ENCODE results near the gene ADAM8.

Gene ADAM8

DNA sequence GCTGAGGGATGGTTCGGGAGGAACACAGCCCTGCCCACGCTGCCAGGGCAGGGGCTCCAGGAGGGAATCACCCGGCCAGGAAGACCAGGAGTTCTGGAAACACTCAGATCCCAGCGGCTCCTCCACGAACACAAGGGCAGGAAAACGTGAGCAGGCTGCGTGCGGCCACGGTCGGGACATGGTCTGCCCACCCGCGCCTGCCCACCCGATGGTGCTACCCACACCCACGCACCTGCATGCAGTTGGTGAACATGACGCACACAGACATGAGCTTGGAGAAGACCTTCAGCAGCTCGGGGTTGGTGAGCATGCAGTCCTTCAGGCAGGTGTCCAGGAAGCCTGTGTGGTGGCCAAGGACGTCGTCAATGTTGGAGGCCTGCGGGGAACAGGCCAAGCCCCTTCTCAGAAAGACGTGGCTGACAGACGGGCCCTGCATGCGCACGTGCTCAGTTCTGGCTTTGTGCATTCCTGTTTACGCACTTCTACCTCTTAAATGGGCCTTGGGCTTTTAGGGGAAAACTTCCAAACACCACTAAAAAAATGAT lies 6.2 kb upstream of the ADAM8 start:
- DNase-seq (ENCODE audit: low read depth in 2 of 2, low spot score in 1 of 2): no peak

DNA sequence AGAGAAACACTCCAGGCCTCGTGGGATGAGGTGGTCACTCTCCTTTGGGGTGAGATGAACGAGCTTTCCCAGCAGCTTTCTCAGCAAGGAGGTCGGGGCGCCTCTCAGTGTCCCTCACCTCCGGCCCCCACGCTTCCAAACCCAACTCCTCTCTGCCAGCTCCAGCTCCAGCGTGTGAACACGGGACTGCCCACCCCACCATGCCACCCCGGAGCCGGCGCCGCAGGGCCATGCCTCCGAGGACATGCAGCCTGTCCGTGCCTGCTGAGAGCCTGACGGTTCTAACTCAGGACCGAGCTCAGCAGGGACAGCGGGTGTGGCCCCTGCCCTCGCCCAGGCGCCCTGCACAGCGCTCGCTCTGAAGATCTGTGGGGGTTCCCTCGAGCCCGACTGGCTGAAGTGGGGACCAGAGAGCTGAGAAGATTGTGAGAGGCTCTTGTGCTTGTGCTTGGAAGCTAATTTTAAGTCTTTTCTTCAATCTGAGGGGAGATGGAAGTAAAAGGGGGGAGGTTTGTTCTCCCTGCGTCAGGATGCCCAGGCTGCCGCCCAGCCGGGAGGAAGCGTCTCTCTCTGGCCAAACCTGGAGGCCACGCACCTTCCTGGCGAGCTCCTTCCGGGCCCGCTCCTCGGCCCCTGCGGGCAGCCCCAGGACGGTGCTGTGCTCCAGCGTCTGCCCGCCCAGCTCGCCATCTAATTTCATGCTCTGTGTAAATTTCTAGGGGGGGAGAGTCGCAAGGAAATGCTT lies 5.1 kb upstream of the ADAM8 start:
- DNase-seq (ENCODE audit: low read depth in 2 of 2, low spot score in 1 of 2): no peak

DNA sequence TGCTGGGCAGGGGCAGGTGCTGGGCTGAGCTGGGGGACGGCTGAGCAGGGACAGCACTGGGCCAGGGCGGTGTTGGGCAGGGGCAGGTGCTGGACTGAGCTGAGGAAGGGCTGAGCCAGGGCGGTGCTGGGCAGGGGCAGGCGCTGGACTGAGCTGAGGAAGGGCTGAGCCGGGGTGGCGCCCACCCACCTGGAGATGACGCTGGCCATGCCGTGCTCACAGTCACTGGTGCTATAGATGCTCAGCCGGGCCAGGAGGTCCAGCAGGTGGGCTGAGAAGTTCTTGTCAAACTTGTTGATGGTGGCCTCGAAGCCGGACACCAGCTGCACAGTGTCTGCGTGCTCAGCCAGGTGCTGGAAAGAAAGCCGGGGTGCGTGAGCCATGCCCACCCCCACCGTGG lies 4.4 kb upstream of the ADAM8 start:
- DNase-seq (ENCODE audit: low read depth in 2 of 2, low spot score in 1 of 2): no peak

DNA sequence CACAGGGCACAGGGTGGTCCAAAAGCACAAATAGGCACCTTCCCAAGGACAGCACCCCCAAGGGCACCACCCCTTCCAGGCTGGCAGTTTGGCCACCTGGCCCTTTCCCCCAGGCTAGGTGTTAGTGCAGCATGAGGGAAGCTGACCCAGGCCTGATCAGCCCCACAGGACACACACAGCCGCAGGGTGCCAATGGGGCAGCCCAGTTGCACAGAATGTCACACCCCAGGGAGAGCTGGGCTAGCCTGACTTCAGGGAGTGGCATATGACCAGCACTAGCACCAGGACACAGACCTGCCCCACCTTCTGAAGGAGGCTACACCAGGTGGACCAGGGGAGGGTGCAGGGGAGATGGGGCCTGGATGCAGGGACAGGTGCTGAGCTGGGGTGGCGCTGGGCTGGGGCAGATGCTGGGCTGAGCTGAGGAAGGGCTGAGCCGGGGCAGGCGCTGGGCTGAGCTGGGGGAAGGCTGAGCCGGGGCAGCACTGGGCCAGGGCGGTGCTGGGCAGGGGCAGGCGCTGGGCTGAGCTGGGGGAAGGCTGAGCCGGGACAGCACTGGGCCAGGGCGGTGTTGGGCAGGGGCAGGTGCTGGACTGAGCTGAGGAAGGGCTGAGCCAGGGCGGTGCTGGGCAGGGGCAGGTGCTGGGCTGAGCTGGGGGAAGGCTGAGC lies 3.9 kb upstream of the ADAM8 start:
- DNase-seq (ENCODE audit: low read depth in 2 of 2, low spot score in 1 of 2): no peak

DNA sequence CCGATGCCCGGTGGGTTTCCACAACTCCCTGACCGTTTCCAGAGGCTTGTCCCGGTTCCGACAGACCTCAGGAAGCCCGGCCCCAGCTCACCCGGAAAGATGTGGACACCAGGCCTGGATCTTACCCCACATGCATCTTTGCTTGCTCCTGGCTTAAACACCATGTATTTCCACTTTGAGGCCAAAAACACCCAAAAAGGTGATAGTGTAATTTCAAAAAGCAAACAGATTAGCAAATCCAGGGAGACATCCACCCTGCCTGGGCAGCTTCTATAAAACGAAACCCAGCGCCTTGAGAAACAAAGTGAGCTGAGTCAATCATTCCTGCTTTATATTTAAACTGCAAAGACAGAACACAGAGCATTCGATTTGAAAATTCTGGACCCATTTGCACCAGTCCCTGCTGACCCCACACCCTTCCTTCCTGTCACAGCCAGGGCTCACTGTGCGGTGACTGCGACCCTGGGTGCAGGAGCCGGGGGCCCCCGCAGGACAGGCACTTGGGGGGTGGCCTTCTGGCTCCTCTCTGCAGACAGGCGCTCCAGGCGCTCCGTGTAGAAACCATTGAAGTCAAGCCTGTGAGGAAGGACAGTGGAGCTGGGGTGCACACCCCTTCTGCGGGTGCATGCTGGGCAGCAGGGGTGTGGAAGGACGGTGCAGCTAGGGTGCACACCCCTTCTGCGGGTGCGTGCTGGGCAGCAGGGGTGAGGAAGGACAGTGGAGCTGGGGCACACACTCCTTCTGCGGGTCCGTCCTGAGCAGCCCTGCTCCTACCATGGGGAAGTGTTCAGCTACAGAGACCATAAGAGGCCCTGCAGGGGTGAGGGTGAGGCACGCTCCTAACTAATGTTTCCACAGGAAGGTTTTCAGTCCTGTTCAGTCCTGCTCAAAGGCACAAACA lies 2.9 kb upstream of the ADAM8 start:
- DNase-seq (ENCODE audit: low read depth in 2 of 2, low spot score in 1 of 2): no peak

DNA sequence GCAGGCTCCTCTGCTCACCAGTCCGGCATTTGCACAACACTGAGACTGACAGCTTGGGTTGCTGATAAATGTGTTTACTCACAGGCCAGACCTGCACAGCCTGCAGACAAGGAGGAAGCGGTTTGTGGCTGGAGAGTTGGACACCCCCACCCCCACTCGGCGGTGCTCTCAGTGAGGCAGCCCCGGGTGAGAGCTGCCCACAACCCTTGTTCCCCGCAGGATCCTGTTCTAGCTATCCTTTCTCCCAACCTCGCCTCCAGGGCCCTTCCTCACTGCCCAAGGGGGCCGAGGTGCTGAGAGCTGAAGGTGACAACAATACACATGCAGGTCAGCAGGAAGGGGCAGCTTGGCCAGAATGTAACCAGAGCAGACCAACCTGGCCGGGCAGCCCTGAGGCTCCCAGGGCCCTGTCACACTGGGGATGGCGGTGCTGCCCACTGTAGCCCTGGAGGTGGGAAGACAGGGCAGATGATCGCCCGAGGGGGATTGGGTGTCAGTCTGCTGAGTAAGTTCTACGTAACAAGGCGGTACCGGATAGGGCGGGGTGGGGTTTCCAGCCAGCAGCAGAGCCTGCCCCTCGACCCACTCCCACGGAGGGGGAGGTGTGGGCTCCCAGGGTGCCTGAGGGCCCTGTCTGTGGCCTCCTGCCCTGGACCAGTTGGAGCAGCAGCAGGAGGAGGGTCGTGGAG lies 2.1 kb upstream of the ADAM8 start:
- peak in 1 of 2 donors; percentile 62 for DNase-seq (ENCODE audit: low read depth in 2 of 2, low spot score in 1 of 2)

DNA sequence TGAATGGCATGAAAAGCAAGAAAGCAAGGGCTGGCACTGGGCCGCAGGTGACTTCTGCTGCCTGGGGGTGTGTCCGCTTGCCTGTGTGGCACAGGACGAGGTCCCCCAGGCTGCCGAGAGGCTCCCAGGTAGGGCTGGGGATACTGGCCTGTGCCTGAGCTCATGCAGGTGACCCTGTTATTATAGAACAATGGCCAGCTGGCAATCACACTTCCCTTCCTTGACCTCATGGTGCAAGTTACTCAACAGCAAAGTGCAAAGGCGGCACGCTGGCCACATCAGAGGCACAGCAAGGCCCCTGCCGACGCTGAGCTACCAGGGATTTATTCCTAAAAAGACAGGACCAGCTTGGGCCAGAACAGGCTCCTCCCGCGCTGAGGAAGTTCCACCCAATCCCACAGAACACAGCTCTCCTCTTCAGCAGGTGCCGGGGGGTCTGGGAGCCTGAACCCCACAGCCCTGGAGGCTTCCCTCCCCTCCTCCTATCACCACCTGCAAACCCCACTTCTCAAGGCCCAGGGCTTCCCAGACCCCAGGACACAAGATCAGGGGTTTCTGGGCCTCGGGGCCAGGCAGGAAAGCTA lies 1.4 kb upstream of the ADAM8 start:
- no peak for DNase-seq (ENCODE audit: low read depth in 2 of 2, low spot score in 1 of 2)

DNA sequence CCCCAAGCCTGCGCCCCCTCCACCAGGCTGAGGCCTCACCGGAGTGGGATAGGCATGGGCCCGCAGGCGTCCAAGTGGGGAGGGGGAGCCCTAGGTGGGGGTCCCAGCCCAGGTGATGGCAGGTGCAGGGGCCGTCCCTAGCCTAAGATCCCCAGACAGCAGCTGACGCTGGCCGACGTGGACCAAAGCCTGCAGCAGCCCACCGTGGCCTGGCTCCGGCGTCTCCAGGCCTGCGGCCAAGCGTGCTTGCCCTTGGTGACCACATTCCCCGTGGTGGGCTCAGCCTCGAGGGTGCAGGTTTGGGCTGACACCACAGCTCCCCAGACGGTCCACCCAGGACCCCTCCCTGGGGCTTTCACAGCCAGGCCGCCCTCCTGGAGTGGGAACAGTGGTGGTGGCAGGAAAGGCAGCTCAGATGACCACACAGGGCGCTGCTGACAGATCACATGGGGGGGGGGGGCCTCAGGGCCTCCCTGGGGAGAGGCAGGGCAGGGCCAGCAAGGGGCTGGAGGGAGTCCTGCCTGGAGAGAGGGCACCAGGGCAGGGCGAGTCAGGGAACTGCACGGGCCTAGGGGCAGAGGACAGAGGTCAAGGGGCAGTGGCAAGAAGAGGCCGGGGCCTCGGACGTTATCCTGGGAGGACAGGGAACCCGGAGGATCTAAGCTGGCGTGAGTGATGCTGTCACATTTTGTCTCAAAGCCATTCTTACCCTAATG lies 767 bp upstream of the ADAM8 start:
- no peak for DNase-seq (ENCODE audit: low read depth in 2 of 2, low spot score in 1 of 2)

DNA sequence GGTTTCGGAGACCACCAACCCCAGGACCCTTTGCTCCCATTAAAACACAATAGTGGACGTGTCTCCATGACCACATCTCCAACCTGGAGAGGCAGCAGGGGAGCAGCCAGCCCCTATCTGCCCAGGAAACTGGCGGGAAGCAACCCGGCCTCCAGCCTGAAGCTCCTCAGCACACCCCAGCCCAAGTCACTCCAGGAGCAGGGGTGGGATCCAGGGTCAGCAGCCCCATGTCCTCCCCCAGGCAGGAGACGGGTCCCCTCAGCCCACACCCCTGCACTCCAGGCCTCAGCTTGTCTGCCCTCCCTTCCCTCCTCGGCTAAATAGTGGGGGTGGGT lies 601 bp downstream of the ADAM8 start:
- DNase-seq (ENCODE audit: low read depth in 2 of 2, low spot score in 1 of 2): no peak

DNA sequence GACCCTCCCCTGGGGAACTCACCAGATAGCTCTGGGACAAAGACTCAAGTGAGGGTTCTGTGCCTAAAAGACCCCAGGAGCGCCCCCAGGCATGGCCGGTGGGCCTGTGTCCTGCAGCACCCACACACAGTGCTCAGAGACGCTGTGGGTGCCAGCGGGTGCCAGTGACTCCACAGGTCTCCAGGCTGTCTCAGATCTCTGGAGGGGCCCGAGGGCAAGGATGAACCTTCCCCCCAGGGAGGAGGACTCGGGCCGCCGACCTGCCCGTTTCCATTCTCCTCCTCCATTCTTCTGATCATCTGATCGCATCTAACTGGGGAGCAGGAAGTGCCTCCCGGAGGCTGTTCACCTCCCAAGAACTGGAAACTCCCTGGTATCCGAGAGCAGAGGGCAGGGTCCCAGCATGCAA lies 980 bp downstream of the ADAM8 start:
- DNase-seq (ENCODE audit: low read depth in 2 of 2, low spot score in 1 of 2): no peak

DNA sequence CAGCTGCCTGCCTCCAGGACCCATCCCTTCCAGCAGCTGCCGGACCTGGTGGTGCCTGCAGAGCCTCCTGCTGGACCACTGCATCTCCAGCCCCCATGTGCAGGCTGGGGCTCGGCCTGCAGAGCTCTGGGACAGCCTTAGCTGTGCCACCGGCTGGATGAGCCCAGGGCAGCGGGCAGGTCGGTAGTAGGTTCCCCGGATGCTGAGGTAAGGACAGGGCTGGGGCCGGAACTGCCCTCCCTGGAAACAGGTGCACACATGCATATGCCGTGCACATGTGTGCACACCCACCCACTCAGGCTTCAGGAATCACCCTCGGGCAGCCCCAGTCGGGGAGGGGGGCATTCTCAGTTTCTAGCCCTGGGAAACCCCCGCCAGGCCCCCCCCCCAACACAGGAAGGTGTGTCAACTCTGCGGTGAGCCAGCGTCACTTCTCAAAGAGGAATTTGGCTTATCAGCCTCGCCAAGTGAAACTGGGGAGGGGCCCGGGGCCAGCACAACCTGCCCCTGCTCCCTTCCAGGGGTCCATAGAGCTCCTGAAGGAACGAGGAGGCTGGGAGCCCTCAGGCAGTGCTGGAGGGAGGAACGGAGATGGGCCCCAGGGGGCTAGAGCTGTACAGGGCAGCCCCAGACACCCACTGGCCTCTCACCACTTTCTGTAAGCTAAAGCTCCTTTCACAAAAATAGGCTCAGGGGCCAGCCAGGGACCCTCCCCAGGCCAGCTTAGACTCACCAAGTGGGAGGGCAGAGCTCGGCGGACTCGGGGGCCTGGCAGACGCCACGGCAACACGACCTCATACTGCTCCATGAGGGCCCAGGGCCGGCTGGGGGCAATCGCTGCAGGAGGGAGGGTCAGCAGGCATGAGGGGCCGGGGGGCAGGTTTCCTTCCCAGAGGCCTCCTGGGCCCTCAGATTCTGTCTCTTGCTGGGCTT lies 1.7 kb downstream of the ADAM8 start:
- peak; percentile 66 to 78 for DNase-seq (ENCODE audit: low read depth in 2 of 2, low spot score in 1 of 2)

DNA sequence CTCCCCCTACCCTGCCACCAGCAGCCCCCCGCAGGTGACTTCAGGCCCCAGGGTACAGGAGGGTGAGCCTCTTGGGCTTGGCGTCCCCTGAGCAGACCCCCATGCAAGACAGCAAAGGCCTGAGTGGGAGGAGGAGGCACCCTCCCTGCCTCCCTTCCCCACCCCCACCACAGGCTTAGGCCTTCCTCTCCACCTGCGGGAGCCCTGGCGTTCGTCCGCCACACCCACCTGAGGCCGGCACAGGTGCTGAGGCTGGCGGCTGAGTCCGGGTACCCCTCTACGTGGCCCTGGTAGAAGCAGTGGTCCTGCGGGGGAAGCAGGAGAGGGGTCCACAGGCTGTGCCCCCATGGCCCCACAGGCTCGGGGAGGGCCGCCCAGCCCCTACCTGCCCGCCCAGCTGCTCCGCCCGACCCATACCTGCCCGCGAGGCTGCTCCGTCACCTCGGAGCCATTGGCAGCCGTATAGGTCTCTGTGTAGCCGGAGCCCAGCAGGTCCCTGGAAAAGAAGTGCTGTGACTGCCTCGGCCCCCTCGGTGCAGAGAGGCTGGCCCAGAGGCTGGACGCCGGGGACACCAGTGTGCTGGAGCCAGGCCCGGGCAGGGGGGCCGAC lies 3.0 kb downstream of the ADAM8 start:
- no peak for DNase-seq (ENCODE audit: low read depth in 2 of 2, low spot score in 1 of 2)

DNA sequence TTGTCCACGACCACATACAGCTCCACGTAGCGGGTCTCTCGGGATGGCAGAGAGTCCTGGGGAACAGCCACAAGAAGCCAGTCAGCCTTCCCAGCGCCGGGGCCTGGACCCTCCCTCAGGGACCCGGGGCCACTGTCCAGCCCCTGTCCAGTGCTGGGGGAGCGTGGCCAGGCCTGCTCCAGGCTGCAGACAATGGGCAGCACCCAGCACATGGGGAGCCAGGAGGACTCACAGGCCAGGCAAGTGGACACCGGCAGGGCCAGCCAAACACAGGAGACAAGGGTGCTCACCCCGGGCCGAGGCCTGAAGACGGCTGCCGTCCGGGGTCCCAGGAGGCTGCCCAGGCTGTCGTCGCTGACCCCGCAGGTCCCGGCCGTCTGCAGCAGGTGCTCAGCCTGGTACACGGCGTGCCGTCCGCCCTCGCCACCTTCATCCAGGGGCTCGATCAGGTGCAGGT lies 3.7 kb downstream of the ADAM8 start:
- no peak for DNase-seq (ENCODE audit: low read depth in 2 of 2, low spot score in 1 of 2)

DNA sequence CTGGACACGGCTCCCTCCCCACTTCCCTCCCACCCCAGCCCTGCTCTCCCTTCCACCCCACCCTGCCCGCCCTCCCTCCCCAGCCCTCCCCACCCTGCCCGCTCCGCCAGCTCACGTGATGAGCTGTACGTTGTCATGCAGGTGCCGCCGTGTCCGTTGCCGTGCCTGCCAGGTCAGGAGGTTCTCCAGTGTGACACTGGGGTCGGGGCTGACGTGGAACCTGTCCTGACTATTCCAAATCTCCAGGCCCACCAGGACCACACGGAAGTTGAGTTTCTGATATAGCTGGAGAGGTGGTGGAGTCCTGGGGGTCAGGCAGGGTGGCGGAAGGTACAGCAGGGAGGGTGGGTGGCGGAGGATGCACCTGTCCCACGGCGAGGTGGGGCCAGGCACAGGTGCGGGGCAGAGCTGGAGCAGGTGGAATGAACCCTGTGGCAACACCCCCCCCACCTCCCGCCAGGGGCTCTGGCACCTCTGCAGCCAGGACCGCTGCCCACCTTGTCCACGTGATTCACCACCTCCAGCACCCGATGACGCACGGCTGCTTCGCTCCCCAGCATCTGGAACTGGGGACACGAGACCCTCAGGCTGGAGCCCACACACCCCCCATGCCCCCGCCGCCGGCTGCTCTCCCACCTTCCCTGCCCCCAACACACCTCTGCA lies 4.2 kb downstream of the ADAM8 start:
- no peak for DNase-seq (ENCODE audit: low read depth in 2 of 2, low spot score in 1 of 2)

DNA sequence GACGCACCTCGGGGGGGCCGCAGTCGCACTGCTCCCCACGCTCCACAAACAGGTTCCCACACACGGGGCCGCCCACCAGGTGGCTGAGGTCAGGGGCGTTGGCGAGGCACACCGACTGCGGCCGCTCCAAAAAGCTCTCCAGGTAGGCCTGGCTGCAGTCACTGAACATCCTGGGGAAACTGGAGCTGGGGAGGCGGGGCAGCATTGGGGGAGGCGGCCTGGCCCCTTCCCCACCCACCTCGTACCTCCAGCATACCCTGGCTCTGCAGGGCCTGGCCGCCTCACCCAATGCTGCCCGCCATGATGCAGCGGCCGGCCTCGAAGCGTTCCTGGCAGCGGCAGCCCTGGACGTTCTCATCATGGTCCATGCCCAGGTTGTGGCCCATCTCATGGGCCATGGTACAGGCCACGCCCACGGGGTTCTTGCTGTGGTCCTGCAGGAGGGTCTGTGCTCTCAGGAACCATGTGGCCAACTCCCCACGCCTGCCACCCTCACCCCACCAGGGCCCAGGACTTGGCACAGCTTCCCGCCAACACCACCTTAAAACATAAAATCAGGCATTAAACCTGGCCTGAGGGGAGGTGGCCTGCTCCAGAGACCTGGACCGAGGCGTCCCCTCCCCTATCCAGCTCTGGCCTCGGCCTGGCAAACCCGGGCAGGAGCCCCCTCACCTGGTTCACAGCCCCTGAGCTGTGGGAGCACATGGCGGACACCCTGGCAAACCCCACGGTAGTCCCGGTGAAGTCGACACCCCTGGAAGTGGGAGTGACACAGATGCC lies 5.0 kb downstream of the ADAM8 start:
- no peak for DNase-seq (ENCODE audit: low read depth in 2 of 2, low spot score in 1 of 2)

DNA sequence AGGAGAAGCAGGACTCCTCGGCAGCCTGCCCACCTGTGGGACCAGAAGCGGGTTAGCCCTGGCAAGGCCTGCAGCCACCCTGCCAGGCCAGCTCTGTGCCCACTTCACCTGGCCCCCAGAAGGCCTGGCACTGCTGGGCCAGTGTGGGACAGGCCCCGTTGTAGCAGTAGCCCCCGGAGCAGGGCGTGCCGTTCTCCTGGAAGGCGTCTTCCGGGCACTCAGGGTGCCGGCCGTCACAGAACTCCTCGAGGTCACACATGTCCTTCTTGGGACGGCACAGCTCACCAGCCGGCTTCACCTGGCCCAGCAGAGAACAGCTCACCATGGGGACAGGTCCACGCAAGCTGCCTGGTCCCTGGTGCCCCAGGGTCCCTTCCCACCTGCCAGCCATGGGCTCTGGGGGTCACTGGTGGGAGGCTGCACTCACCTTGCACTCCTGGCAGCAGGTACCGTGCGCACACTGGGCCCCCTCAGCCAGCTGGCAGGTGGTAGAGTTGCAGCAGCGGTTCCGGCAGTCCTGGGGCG lies 5.8 kb downstream of the ADAM8 start:
- no peak for DNase-seq (ENCODE audit: low read depth in 2 of 2, low spot score in 1 of 2)

DNA sequence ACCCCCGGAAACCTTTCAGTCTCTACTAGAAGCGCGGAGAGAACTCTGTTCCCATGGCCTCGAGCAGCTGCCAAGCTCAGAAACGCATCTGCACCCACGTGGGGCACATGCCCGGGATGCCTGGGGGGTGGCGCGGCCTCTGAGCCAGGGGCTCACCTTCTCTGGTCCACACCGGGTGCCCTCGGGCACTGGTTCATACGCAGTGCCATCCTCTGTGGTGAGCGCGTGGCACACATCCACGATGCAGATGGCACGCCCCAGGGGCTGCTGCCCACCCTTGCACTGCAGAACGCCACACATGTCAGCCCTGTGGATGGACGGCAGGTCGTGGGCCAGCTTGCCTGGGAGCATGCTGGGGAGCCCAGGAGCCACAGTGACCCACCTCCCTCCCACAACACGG lies 6.5 kb downstream of the ADAM8 start:
- DNase-seq (ENCODE audit: low read depth in 2 of 2, low spot score in 1 of 2): no peak

All from stimulated activated CD8-positive, alpha-beta memory T cell treated with anti-CD3 and anti-CD28 coated beads, Interleukin-4, amount 100 ng/mL, for 4 hours (primary cell).